Measurements from ENCODE around the gene TOPBP1. TPM values are rescaled to one million over a fixed set of nuclear protein-coding genes. Genes with fewer than 3 reads are reported as not detected.

TOPBP1 gene
- total RNA-seq, 4 donors from 2014 or later, result 8.6 to 31.1 (median 25.3) TPM

GRCh38 chr3:133695560-133696171 lies 33.9 kb upstream of the TOPBP1 start:
- Histone ChIP-seq H3K4me1 (no peaks in the 10 kb centered on the region), H3K36me3 (no peaks in the 10 kb centered on the region), H3K27me3 (no peaks in the 10 kb centered on the region), H3K27ac (no peak overlapping the region), H3K4me3 (no peak overlapping the region), H3K9me3 (peaks cover 0 to 7% (median 0%) of the 10 kb centered on the region in 3 donors)
- intact Hi-C loops (cut with DNase I), result no loop called here
- TF ChIP-seq CTCF (IDR thresholded peaks at IDR 0.05) (no peak), POLR2A (IDR thresholded peaks at IDR 0.05) (no peak)
- 74 to 83% methylated on average over 3 of the region's 3 CpGs for WGBS, 2 donors
- DNase-seq, result no peak

- WGBS, 2 donors, result 88 to 92% methylated on average over 2 to 7 of the region's 9 CpGs
- H3K36me3 ChIP-seq, result no peaks in the 10 kb centered on the region
Observed at GRCh38 chr3:133694288-133695268, 32.8 kb upstream of the TOPBP1 start.

GRCh38 chr3:133693821-133694220 lies 32.1 kb upstream of the TOPBP1 start:
- Histone ChIP-seq H3K4me1 (no peaks in the 10 kb centered on the region), H3K36me3 (no peaks in the 10 kb centered on the region), H3K9me3 (peaks cover 0 to 7% (median 0%) of the 10 kb centered on the region in 3 donors), H3K27me3 (no peaks in the 10 kb centered on the region), H3K4me3 (no peak overlapping the region), H3K27ac (no peak overlapping the region)
- DNase-seq, result no peak
- 84% methylated on average over 5 of the region's 8 CpGs; no CpG with 5 or more reads in 1 of the 2 donors for WGBS, 2 donors
- intact Hi-C loops (cut with DNase I), result no loop called here
- TF ChIP-seq POLR2A (IDR thresholded peaks at IDR 0.05) (no peak), CTCF (IDR thresholded peaks at IDR 0.05) (no peak)

More at GRCh38 chr3:133694288-133695268, 32.8 kb upstream of the TOPBP1 start:
- DNase-seq, result no peak
- no peaks in the 10 kb centered on the region for H3K27me3 ChIP-seq
- H3K4me1 ChIP-seq, result no peaks in the 10 kb centered on the region
- no peak overlapping the region for H3K27ac ChIP-seq
- TF ChIP-seq POLR2A (IDR thresholded peaks at IDR 0.05), result no peak
- TF ChIP-seq CTCF (IDR thresholded peaks at IDR 0.05), result no peak
- no peak overlapping the region for H3K4me3 ChIP-seq
- H3K9me3 ChIP-seq, result peaks cover 0 to 7% (median 0%) of the 10 kb centered on the region in 3 donors
- intact Hi-C loops (cut with DNase I), result no loop called here

GRCh38 chr3:133692759-133693158 lies 31.0 kb upstream of the TOPBP1 start:
- H3K27me3 ChIP-seq, result no peaks in the 10 kb centered on the region
- WGBS, 2 donors, result 80 to 100% methylated on average over 1 of the region's 4 CpGs
- no peaks in the 10 kb centered on the region for H3K36me3 ChIP-seq

More at GRCh38 chr3:133692759-133693158, 31.0 kb upstream of the TOPBP1 start:
- DNase-seq, result no peak
- no peak overlapping the region for H3K4me3 ChIP-seq
- H3K9me3 ChIP-seq, result peaks cover 0 to under 1% (median 0%) of the 10 kb centered on the region in 3 donors
- no peak overlapping the region for H3K27ac ChIP-seq
- no peak for TF ChIP-seq POLR2A (IDR thresholded peaks at IDR 0.05)
- no peak for TF ChIP-seq CTCF (IDR thresholded peaks at IDR 0.05)
- H3K4me1 ChIP-seq, result no peaks in the 10 kb centered on the region
- intact Hi-C loops (cut with DNase I), result no loop called here
